Rectal smooth muscle tissue (tissue), 1 donor: ENCODE results near the gene CLDN14.
"Not testable (repeated sequence)": the region's sequence is repeated elsewhere in the genome, so short reads cannot be mapped to it uniquely, and the experiment has no call there.

ENCODE experiments used
- H3K27ac ChIP-seq: one replicate; pipeline ENCODE4 v1.7.0; 2013; ENCODE audit warnings: low read depth, low read length, inconsistent platforms
- H3K27me3 ChIP-seq: one replicate; pipeline ENCODE4 v1.7.0; 2013; ENCODE audit warnings: low read length; ENCODE audit not compliant: control insufficient read depth, insufficient read depth
- H3K36me3 ChIP-seq: one replicate; pipeline ENCODE4 v1.7.0; 2013; ENCODE audit warnings: low read length; ENCODE audit not compliant: control insufficient read depth, insufficient read depth
- H3K4me1 ChIP-seq: one replicate; pipeline ENCODE4 v1.7.0; 2013; ENCODE audit warnings: low read length; ENCODE audit not compliant: control insufficient read depth, insufficient read depth
- H3K4me3 ChIP-seq: one replicate; pipeline ENCODE4 v1.7.0; 2013; ENCODE audit warnings: low read length
- H3K9ac ChIP-seq: one replicate; pipeline ENCODE4 v1.7.0; 2013; ENCODE audit warnings: low read length

The CLDN14 gene

DNA sequence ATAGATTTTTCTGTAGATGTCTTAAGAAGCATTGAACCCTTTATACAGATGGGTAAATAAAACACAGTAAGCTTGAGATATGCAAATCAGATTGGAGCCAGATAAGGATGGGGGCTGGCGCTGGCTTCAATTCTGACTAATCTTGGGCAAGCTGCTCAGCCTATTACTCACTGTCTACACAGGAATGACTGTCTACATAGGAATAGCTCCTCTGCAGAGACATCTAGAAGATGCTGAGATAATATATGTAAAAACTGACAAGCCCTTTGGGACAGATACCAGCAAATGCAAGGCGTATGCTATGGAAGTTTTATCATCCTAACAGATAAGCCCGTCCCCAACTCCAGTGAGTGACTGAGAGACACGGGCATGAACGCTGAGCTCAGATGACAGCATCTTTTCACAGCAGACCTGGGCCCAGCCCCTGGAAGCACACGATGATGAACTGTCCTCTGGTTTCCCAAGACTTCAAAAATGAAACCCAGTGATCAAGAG lies 1.7 kb downstream of the CLDN14 start:
- no peak overlapping the region for H3K27ac ChIP-seq
- H3K36me3 ChIP-seq: no peaks in the 10 kb centered on the region
- no peak overlapping the region for H3K4me3 ChIP-seq
- no peaks in the 10 kb centered on the region for H3K27me3 ChIP-seq
- no peak overlapping the region for H3K9ac ChIP-seq
- no peaks in the 10 kb centered on the region for H3K4me1 ChIP-seq

DNA sequence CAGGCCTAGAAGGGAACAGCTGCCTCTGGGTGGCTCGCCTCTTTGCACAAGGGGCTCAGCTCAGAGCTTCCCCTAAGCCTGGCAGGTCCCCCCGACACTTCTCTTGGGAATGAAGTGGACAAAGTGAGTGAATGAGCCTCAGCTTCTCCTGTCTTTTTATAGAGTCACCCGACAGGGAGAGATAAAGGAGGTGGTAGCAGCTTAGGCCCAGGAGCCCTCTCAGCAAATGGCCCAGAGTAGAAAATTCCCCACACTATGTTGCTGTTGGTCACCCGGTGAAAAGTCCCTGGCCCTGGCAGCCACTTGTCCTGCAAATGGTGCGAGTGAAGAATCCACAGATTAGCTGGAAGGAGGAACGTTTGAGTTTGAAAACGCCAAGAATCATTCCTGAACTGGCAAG lies 2.4 kb downstream of the CLDN14 start:
- H3K27ac ChIP-seq: no peak overlapping the region
- no peaks in the 10 kb centered on the region for H3K27me3 ChIP-seq
- no peaks in the 10 kb centered on the region for H3K4me1 ChIP-seq
- H3K9ac ChIP-seq: no peak overlapping the region
- no peaks in the 10 kb centered on the region for H3K36me3 ChIP-seq
- H3K4me3 ChIP-seq: no peak overlapping the region

DNA sequence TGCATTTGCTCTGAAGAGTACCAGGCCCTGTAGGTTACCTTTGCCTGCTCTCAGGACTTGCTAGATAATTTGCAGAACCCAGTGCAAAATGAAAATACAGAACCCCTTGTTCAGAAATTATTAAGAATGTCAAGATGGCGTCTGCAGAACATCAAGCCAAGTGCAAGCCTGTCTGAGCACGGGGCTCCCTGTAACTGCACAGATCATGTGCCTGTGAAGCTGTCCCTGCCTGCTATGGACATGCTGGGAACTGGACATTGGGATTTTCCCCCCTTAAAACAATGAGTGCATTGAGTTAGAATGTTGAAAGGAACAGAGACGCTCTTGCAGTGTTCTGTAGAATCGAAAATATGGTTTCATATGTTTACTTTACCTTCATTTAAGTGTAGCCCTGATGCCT lies 2.9 kb downstream of the CLDN14 start:
- H3K36me3 ChIP-seq: no peaks in the 10 kb centered on the region
- no peak overlapping the region for H3K27ac ChIP-seq
- H3K4me3 ChIP-seq: no peak overlapping the region
- H3K27me3 ChIP-seq: no peaks in the 10 kb centered on the region
- H3K9ac ChIP-seq: no peak overlapping the region
- no peaks in the 10 kb centered on the region for H3K4me1 ChIP-seq

DNA sequence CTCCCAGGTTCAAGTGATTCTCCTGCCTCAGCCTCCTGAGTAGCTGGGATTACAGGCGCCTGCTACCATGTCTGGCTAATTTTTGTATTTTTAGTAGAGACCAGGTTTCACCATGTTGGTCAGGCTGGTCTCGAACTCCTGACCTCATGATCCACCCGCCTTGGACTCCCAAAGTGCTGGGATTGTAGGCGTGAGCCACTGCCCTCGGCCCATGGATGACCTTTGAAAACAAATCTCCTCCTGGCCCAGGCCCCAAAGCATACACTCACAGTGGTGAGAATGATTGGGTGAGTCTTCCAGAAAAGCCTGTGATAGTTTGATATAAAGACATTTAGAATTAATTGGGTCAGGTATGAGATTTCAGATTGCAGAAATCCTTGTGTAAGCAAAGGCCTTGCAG lies 3.4 kb downstream of the CLDN14 start:
- not testable (repeated sequence) for H3K4me3 ChIP-seq, H3K27me3 ChIP-seq, H3K4me1 ChIP-seq, H3K9ac ChIP-seq, H3K27ac ChIP-seq, H3K36me3 ChIP-seq

DNA sequence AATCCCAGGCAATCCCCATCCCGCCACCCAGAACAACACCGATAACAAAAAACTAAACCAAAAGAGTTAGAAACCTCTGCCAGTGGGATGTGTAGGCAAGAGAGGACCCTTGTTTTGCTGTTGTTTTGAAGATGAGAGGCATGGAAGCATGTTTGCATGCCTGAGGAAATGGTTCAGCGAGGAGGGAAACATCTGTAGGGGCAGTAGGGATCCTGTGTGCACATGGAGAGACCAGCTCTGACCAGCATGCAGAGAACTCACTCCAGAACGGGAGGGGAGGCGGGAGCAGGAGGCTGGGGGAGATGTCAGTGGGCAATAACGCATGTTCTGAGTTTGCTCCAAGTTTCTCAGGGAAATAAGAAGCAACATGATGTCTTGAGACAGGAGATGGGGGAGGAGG lies 5.3 kb downstream of the CLDN14 start:
- no peaks in the 10 kb centered on the region for H3K36me3 ChIP-seq
- no peak overlapping the region for H3K4me3 ChIP-seq
- H3K27ac ChIP-seq: no peak overlapping the region
- H3K4me1 ChIP-seq: no peaks in the 10 kb centered on the region
- no peaks in the 10 kb centered on the region for H3K27me3 ChIP-seq
- H3K9ac ChIP-seq: no peak overlapping the region

DNA sequence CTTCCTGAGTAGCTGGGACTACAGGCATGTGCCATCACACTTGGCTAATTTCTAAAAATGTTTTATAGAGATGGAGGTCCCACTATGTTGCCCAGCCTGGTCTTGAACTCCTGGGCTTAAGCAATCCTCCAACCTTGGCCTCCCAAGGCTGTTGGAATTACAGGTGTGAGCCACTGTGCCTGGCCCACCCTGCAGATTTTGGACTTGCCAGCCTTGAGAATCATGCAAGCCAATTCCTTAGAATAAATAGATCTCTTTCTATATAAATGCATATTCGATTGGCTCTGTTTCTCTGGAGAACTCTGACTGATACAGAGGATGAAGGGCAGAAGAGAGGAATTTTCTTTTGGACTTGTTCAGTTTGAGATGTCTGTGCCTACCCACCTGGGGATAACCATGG lies 6.7 kb downstream of the CLDN14 start:
- H3K27me3 ChIP-seq: no peaks in the 10 kb centered on the region
- H3K4me1 ChIP-seq: no peaks in the 10 kb centered on the region
- no peaks in the 10 kb centered on the region for H3K36me3 ChIP-seq
- H3K4me3 ChIP-seq: no peak overlapping the region
- H3K27ac ChIP-seq: no peak overlapping the region
- no peak overlapping the region for H3K9ac ChIP-seq

DNA sequence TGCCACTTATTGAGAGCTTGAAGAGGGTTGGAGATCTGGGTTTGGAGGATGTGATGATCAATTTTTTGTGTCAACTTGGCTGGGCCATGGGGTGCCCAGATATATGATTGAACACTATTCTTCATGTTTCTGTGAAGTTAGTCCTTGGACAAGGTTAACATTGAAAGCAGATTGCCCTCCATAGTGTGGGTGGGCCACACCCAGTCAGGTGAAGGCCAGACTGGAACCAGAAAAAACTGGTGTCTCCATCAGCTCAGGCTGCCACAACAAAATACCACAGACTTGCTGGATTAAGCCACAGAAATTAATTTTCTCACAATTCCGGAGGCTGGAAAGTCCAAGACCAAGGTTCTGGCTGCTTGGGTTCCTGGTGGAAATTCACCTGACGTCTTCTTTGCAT lies 7.5 kb downstream of the CLDN14 start:
- no peaks in the 10 kb centered on the region for H3K27me3 ChIP-seq
- no peak overlapping the region for H3K4me3 ChIP-seq
- no peaks in the 10 kb centered on the region for H3K36me3 ChIP-seq
- H3K27ac ChIP-seq: no peak overlapping the region
- H3K9ac ChIP-seq: no peak overlapping the region
- H3K4me1 ChIP-seq: no peaks in the 10 kb centered on the region

DNA sequence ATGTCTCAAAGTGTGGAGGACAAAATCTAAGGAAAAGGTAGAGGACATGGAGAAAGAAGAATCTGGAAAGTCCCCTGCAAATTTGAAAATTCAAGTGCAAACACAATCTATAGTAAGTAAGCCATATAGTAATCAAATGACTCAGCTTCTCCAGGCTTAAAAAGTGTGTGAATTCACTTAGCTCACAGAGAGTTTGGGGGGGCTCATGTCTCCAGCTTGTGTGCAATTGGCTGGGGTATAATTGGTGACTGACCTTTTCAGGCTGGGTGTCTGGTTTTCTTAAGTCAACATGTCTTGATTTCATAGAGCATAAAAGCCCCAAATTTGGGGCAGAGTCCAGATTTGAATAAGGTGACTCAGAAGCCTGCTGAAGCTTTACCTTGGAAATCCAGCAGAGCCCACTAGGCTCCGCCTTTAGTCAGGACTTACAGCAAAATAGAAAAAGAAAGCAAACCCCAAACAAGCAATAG lies 8.6 kb downstream of the CLDN14 start:
- no peak overlapping the region for H3K27ac ChIP-seq
- H3K9ac ChIP-seq: no peak overlapping the region
- no peaks in the 10 kb centered on the region for H3K27me3 ChIP-seq
- H3K36me3 ChIP-seq: no peaks in the 10 kb centered on the region
- H3K4me3 ChIP-seq: no peak overlapping the region
- H3K4me1 ChIP-seq: no peaks in the 10 kb centered on the region

DNA sequence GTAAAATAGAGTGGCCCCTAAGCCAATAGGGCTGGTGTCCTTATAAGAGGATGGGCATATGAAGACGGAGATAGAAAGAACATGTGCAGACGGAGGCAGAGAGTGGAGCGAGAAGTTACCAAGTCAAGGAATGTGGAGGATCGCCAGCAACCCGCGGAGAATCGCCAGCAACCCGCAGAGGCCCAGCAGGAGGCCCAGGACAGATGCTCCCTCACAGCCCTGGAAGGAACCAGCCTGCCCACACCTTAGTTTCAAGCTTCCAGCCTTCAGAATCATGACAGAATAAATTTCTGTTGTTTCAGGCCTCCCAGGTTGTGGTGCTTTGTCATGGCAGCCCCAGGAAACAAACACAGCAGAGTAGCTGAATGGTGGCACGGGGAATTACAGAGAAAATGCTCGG lies 9.6 kb downstream of the CLDN14 start:
- H3K9ac ChIP-seq: no peak overlapping the region
- no peaks in the 10 kb centered on the region for H3K36me3 ChIP-seq

DNA sequence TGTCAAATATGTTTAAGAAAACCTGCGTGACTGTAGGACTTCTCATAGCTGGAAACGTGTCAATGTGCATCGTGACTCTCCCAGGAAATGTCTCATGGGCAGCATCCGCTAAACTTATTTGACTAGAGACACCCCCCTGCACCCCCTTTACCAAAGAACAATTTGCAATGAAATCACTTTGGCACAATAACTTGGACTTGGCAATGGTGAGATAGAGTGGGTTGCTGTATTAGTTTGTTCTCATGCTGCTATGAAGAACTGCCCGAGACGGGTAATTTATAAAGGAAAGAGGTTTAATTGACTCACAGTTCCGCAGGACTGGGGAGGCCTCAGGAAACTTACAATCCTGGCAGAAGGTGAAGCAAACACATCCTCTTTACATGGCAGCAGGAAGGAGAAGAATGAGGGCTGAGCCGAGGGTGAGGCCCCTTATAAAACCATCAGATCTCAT lies 13.8 kb downstream of the CLDN14 start:
- no peak overlapping the region for H3K4me3 ChIP-seq
- H3K27ac ChIP-seq: no peak overlapping the region
- H3K27me3 ChIP-seq: no peaks in the 10 kb centered on the region
- no peaks in the 10 kb centered on the region for H3K36me3 ChIP-seq
- H3K9ac ChIP-seq: no peak overlapping the region
- no peaks in the 10 kb centered on the region for H3K4me1 ChIP-seq

More for the DNA sequence above, 9.6 kb downstream of the CLDN14 start:
- Histone ChIP-seq H3K4me1 (no peaks in the 10 kb centered on the region), H3K4me3 (no peak overlapping the region), H3K27me3 (no peaks in the 10 kb centered on the region), H3K27ac (no peak overlapping the region)

DNA sequence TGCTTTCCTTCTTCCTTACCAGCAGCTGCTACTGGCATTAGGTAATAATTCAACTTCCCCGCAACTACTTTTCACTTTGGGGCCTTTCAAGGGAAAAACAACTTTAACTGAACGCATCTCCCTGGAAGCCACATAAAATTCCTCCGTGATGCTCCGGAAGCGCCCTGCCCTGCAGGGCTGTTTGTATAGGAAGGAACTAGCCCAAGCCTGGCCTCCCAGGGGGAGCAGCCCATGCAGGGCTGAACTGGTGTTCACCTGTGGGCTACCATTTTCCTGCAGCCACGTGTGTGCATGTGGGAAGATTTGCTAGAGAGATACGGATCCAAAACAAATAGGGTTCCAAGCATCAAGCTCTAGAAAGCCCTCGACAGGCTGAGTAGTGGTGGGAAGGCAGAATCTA lies 14.4 kb downstream of the CLDN14 start:
- H3K27me3 ChIP-seq: no peaks in the 10 kb centered on the region
- H3K36me3 ChIP-seq: no peaks in the 10 kb centered on the region
- H3K27ac ChIP-seq: no peak overlapping the region
- H3K4me3 ChIP-seq: no peak overlapping the region
- no peak overlapping the region for H3K9ac ChIP-seq
- no peaks in the 10 kb centered on the region for H3K4me1 ChIP-seq

DNA sequence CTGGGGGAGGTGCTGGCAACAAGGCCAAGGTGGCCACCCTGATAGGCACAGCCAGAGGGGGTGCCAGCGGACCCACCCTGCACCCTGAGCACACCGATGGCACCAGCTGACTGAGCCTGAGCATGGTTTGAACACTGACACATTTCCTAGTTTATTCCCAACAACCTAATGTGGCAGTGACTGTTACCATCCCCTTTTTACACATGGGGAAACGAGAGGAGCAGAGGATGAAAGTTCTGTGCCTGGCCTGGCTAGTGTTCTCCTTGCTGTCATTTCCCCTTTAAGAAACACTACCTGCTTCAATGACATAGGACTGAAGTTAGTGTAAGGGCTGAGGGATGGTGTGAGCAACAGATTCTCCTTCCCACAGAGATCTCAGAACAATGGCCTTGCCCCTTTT lies 15.3 kb downstream of the CLDN14 start:
- H3K36me3 ChIP-seq: no peaks in the 10 kb centered on the region
- no peak overlapping the region for H3K9ac ChIP-seq
- no peak overlapping the region for H3K27ac ChIP-seq
- no peaks in the 10 kb centered on the region for H3K27me3 ChIP-seq
- no peaks in the 10 kb centered on the region for H3K4me1 ChIP-seq
- no peak overlapping the region for H3K4me3 ChIP-seq

DNA sequence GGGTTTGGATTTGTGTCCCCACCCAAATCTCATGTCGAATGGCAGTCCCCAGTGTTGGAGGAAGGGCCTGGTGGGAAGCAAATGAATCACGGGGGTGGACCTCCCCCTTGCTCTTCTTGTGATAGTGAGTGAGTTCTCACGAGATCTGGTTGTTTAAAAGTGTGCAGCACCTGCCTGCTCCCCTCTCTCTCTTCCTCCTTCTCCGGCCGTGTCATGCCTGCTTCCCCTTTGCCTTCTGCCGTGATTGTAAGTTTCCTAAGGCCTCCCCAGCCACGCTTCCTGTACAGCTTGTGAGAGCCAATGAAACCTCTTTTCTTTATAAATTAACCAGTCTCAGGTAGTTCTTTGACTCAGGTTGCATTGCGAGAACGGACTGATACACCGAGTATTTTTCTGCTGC lies 15.9 kb downstream of the CLDN14 start:
- H3K36me3 ChIP-seq: no peaks in the 10 kb centered on the region
- H3K27ac ChIP-seq: no peak overlapping the region
- H3K4me1 ChIP-seq: no peaks in the 10 kb centered on the region
- no peak overlapping the region for H3K4me3 ChIP-seq
- H3K9ac ChIP-seq: no peak overlapping the region
- no peaks in the 10 kb centered on the region for H3K27me3 ChIP-seq
